ENCODE data around the gene TJP1. TPM values are rescaled to one million over a fixed set of nuclear protein-coding genes. Genes with fewer than 3 reads are reported as not detected.
"Not testable (repeated sequence)": the region's sequence is repeated elsewhere in the genome, so short reads cannot be mapped to it uniquely, and the experiment has no call there.

Gene TJP1
- total RNA-seq, 4 donors from 2014 or later: 59.1 to 99.9 (median 83.8) TPM

GRCh38 chr15:29701151-29701550 lies 121.1 kb downstream of the TJP1 start:
- TF ChIP-seq CTCF (IDR thresholded peaks at IDR 0.05): no peak
- TF ChIP-seq POLR2A (IDR thresholded peaks at IDR 0.05): no peak
- intact Hi-C loops (cut with DNase I; ENCODE audit: low total_unique reads): no loop called here
- no peak for DNase-seq (ENCODE audit: low spot score in 2 of 2)
- 83 to 88% methylated on average over 5 of the region's 5 CpGs for WGBS, 2 donors
- no peak overlapping the region for H3K4me3 ChIP-seq (ENCODE audit: low read depth, poor library complexity, severe bottlenecking)

DNA sequence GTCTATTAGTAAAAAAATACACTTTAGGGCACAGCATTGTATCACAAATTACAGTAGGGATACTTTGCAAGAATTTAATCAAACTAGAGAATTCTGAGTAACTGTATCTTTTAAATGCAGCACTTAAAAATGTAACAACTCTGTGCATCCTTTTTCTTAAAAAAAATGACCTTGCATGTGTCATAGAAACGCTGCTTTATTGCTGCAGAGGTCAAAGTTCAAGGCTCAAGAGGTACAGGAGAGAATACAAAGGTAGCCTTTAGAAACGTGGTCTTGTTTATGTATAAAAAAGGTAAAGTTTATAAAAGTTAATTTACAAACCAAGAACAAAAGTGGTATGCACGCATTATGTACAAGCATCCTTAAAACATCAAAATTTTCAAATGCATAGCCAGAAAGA lies 122.0 kb downstream of the TJP1 start:
- TF ChIP-seq CTCF (IDR thresholded peaks at IDR 0.05): no peak
- TF ChIP-seq POLR2A (IDR thresholded peaks at IDR 0.05): no peak
- DNase-seq (ENCODE audit: low spot score in 2 of 2): no peak
- intact Hi-C loops (cut with DNase I; ENCODE audit: low total_unique reads): no loop called here
- no peak overlapping the region for H3K4me3 ChIP-seq (ENCODE audit: low read depth, poor library complexity, severe bottlenecking)
- 64 to 65% methylated on average over 3 of the region's 3 CpGs for WGBS, 2 donors

DNA sequence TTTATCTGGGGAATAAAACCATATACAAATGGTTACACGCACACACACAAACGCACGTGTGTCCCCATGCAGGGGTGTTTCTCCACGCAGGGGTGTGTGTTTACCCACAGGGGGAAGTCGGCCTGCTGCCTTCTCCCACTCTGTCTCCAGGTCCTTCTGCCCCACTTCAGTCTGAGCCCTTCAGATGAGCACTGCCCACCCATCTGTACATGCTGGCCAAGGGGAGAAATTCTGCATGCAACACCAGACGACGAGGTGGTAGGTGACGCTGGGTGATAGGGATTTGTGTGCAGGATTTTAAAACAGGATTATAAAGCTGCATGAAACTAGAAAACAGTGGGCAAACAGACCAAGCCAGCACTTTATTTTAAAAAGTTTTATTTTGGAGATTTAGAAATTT lies 122.5 kb downstream of the TJP1 start:
- intact Hi-C loops (cut with DNase I; ENCODE audit: low total_unique reads): no loop called here
- WGBS, 2 donors: 90 to 91% methylated on average over 8 of the region's 8 CpGs
- H3K4me3 ChIP-seq (ENCODE audit: low read depth, poor library complexity, severe bottlenecking): no peak overlapping the region
- no peak for TF ChIP-seq POLR2A (IDR thresholded peaks at IDR 0.05)
- no peak for TF ChIP-seq CTCF (IDR thresholded peaks at IDR 0.05)
- DNase-seq (ENCODE audit: low spot score in 2 of 2): no peak

- no peak for DNase-seq (ENCODE audit: low spot score in 2 of 2)
- intact Hi-C loops (cut with DNase I; ENCODE audit: low total_unique reads): no loop called here
- TF ChIP-seq CTCF (IDR thresholded peaks at IDR 0.05) (no peak), POLR2A (IDR thresholded peaks at IDR 0.05) (no peak)
- no peak overlapping the region for H3K4me3 ChIP-seq (ENCODE audit: low read depth, poor library complexity, severe bottlenecking)
- WGBS, 2 donors: 86 to 87% methylated on average over 12 of the region's 12 CpGs
Observed at GRCh38 chr15:29698030-29698701, 124.1 kb downstream of the TJP1 start.

DNA sequence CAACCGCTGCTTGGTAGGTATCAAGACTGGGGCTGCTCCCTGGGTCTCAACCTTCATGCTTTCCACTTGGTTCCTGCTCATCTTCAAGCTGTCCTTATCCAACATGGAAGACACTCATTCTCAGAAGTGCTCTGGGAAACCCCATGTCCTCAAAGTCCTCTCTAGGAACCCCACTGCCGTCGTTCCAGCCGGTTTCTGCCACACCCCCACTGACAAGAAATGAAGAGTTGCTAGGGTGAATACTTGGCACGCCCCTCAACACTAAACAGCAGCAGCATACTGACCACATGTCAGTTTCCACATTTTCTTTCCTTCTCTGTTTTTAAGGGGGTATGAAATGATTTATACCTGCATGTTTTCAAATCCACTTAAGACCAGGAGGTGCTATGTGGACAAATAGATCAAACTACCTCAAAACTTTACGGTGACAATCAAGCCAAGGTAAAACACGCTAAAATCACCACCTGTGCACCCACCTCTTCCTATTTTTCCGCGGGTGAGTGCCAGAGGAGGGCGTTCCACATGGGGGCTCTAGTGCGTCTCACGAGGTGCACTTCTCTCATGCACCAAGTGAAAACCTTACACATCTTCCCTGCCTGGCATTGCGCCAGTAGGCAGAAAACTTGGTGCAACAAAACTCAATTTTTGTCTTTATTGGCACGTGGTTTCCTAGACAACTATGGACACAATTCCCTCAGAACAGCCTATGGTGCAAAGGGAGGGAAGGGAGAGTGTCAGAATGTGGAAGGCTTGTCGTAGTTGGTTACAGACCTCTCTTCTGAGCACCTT lies 125.1 kb downstream of the TJP1 start:
- TF ChIP-seq CTCF (IDR thresholded peaks at IDR 0.05) (no peak), POLR2A (IDR thresholded peaks at IDR 0.05) (no peak)
- no peak for DNase-seq (ENCODE audit: low spot score in 2 of 2)
- intact Hi-C loops (cut with DNase I; ENCODE audit: low total_unique reads): no loop called here
- WGBS, 2 donors: 78 to 86% methylated on average over 15 of the region's 15 CpGs
- H3K4me3 ChIP-seq (ENCODE audit: low read depth, poor library complexity, severe bottlenecking): no peak overlapping the region

GRCh38 chr15:29696506-29696905 lies 125.8 kb downstream of the TJP1 start:
- H3K4me3 ChIP-seq (ENCODE audit: low read depth, poor library complexity, severe bottlenecking): not testable (repeated sequence)

More at GRCh38 chr15:29696506-29696905, 125.8 kb downstream of the TJP1 start:
- intact Hi-C loops (cut with DNase I; ENCODE audit: low total_unique reads); DNase-seq (ENCODE audit: low spot score in 2 of 2): not testable (repeated sequence)
- WGBS, 2 donors: 93 to 98% methylated on average over 7 of the region's 7 CpGs

All from lower leg skin (tissue), 4 donors.